GM19324 (cell line): Measurements from ENCODE around the gene VDR.
"Not testable (repeated sequence)": the region's sequence is repeated elsewhere in the genome, so short reads cannot be mapped to it uniquely, and the experiment has no call there.

Source experiments
- ATAC-seq: cut with Tn5 transposase; IDR thresholded peaks from one replicate; pipeline ENCODE4 v1.9.1; 2021; ENCODE audit warnings: mild to moderate bottlenecking, moderate library complexity; ENCODE audit not compliant: unreplicated experiment, low FRiP score

VDR gene

GRCh38 chr12:47851303-47851952 lies 53.4 kb downstream of the VDR start:
- no peak for ATAC-seq

- no peak for ATAC-seq
Observed at GRCh38 chr12:47850153-47851084, 54.4 kb downstream of the VDR start.

GRCh38 chr12:47849261-47849660 lies 55.5 kb downstream of the VDR start:
- no peak for ATAC-seq

- no peak for ATAC-seq
Observed at GRCh38 chr12:47848853-47849252, 55.9 kb downstream of the VDR start.

GRCh38 chr12:47846294-47846996 lies 58.3 kb downstream of the VDR start:
- ATAC-seq, result no peak

GRCh38 chr12:47845081-47845480 lies 59.7 kb downstream of the VDR start:
- ATAC-seq, result no peak

- no peak for ATAC-seq
Observed at GRCh38 chr12:47844264-47845019, 60.4 kb downstream of the VDR start.

- no peak for ATAC-seq
Observed at GRCh38 chr12:47843226-47843980, 61.4 kb downstream of the VDR start.

GRCh38 chr12:47842543-47842942 lies 62.3 kb downstream of the VDR start:
- ATAC-seq, result not testable (repeated sequence)

GRCh38 chr12:47841910-47842309 lies 62.9 kb downstream of the VDR start:
- no peak for ATAC-seq

GRCh38 chr12:47841501-47841900 lies 63.3 kb downstream of the VDR start:
- no peak for ATAC-seq

GRCh38 chr12:47840571-47840970 lies 64.2 kb downstream of the VDR start:
- no peak for ATAC-seq

- no peak for ATAC-seq
Observed at GRCh38 chr12:47839214-47839876, 65.4 kb downstream of the VDR start.

- no peak for ATAC-seq
Observed at GRCh38 chr12:47838286-47838931, 66.4 kb downstream of the VDR start.

- no peak for ATAC-seq
Observed at GRCh38 chr12:47837190-47838171, 67.3 kb downstream of the VDR start.

- ATAC-seq, result no peak
Observed at GRCh38 chr12:47835831-47836155, 69.0 kb downstream of the VDR start.

GRCh38 chr12:47835006-47835830 lies 69.6 kb downstream of the VDR start:
- ATAC-seq, result no peak
